GM19099 (cell line): ENCODE measurements around the gene RIMKLA.

Source experiments
- POLR2A ChIP-seq: IDR thresholded peaks from 3 replicates; pipeline ENCODE4 v1.6.1; 2011; ENCODE audit warnings: low read depth; ENCODE audit not compliant: insufficient read length; ENCODE audit errors: extremely low read depth

RIMKLA gene

DNA sequence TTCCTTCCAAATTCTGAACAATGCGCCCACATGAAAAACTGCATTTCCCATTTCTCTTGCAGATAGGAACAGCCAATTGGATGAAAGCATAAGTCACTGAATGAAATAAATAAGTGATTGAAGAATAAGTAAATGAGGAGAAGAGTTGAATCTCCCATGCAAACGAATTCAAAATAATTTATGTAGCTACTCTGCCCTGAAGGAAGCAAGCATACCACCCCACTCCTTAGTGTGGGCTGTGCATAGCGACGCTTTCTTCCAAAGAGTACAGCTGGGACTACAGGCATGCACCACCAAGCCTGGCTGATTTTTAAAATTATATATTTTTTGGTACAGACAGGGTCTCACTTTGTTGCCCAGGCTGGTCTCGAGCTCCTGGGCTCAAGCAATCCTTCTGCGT, 16.5 kb upstream of the RIMKLA start:
- TF ChIP-seq POLR2A = no peak

DNA sequence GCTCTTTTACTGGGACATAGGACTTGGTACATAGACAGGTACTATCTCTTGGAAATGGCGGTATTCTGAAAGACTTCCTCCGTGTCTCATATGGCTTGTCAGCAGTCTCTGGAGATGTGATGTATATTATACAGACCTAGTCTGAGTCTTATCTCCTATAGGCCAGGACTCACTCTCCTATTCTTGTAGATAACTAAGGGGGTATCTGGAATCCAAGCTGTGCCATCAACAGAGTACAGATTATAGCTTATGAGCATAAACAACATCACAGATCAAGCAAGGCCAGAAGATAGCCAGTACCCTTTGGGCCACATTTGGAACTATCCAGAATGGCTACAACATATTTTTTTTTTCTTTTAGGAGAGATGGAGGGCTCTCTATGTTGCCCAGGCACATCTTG, 16.1 kb upstream of the RIMKLA start:
- TF ChIP-seq POLR2A = no peak

DNA sequence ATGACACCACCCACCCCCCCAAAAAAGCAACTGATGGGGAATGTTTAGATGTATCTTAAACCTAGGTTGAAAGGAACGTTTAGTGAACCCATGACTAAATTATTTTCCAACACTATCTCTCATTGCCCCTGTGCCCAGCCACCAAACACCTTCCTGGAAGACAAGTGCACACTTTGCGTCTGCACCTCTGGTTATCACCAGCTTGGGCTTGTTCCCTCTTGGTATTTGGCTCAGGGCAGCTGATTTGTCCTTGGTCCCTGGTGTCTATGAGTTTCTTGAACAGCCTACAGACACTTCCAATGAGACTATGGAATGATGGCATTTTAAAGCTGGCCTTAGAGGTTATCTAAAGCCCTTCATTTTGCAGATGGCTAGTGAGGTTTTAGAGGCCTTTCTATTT, 15.5 kb upstream of the RIMKLA start:
- no peak for TF ChIP-seq POLR2A

DNA sequence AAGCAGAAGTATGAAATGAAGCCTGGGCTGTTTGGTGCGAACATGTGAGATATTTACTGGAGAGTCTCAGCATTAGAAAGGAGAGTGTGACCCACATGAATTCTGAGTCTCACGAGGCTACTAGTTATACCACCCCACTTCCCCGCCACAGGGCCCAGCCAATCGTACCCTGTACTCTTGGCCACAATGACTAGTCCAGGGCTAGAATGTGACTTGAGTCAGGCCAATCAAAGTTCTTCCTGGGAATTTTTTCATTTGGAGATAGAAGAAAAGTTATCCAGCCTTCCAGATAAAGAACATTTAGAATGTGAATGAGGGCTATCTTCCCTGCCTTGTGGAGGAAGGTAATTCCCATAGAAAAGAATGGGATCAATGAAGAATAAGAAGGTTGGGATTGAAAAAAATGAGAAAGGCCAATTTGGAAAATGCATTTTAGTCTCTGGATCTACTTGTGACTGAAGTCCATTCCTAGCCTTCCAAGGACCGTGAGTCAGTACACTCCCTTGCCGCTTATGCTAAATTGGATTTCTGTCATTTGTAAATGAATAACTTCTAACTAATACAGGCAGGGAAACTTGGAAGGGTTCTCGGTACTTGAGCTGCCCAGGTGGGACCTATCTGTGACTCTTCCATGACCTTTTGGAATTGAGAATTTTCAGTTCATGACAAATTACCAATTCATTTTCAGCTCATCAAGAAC, 12.3 kb upstream of the RIMKLA start:
- TF ChIP-seq POLR2A = no peak

DNA sequence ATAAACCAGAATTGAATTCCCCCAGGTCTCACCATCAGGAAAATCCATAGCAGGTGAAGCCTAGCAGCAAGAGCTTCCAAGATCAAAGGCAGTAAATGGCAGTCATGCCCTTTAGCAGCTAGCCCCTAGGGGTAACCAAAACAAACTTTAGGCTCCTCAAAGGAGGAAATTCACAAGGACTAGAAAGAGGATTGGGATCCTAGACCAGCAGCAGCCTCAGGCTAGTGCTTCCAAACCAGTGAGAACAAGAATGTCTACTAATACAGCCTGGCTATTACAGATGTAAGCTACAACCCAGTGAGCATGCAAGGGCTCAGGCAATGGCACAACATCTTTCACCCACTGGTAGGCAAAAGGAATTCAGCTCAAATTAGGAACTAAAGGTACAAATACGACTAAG, 11.1 kb upstream of the RIMKLA start:
- no peak for TF ChIP-seq POLR2A

GRCh38 chr1:42370876-42371549, 9.6 kb upstream of the RIMKLA start:
- TF ChIP-seq POLR2A = no peak

DNA sequence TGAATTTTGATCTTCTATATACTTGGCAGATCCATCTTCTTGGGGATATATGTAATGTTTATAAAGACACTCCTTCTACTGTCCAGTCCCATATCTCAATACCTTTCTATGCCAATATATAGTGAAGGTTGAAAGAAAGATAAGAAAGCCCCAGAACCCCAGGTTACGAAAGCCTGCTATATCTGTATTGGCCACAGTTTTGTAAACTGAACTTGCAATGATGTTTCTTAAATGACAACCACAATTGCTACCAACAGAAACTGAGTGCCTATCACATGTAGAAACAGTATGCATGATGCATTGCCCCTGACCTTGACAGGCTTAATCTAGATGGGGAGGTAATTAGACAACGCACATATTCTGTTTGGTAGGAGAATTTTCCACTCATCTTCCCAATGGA, 7.8 kb upstream of the RIMKLA start:
- no peak for TF ChIP-seq POLR2A

DNA sequence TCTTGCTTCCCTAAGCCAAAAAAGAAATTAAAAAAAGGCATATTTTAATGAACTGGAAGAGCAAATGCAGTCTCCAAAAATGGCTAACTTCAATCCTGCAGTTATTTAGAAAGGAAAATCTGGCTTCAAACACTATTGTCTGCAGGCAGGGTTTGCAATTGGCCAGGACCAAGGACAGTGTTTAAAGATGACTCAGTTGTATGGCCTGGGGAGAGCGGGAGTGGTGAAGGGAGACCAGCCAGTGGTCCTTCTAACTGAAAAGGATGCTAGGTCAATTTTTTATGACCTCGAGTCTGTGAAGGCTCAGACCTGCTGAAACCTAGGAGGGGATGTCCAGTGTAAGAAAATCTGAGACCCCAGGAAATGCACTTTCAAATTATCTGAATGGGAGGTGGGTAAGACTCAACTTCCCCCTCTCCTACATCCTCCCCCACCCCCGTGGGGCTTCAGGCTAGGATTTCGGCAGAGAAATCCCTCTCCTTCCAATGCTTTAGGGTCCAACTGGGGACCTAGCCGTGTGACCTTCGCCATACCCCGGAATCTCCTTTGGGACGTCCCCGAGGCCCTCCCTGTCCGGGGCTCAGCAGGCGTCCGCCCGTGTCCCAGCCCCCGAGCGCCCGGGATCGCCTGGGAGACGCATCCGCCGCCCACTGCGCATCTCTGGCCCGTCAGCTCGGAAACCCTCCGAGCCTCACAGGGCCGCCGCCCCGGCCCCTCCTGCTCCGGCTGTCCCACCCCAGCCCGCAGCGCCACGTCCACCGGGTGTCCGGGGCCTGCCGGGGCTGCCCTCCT, 602 bp upstream of the RIMKLA start:
- no peak for TF ChIP-seq POLR2A

GRCh38 chr1:42381280-42381673, 685 bp downstream of the RIMKLA start:
- TF ChIP-seq POLR2A = no peak

DNA sequence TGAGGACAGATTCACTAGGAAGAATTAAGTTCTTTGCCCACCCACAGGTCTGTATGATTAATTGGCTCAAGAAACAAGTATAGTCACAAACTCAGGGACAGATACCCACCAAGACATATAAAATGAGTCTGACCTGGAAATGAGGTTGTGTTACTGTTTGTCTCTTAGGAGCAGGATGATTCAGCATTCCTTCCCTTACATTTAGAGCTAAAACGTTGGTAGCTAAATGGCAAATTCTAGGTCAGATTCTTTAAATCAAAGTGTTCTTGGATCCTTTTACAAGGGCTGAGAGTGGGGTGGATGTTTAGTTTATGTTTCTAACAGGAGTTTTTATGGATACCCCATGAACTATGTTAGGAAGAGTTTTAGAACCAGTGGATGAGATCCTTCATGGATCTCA, 4.7 kb downstream of the RIMKLA start:
- no peak for TF ChIP-seq POLR2A

GRCh38 chr1:42386051-42386450, 5.5 kb downstream of the RIMKLA start:
- no peak for TF ChIP-seq POLR2A

DNA sequence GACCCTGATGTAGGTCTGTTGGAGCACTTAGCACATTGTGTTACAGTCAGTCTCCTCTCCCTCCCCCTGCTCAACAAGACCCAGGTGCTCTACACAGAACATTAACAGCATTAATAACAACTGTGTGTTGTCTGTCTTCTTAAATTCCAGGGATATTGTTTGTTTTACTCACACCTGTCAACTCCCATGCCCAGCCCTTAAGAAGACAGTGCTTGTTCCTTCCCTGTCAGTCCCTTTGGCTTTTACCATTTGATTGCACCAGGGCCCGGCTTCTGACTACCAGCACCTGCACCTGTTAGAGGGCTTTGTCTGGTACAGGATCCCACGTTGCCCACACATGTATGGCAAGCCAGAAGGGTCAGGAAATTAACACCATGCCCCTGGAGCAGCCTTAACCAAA, 11.7 kb downstream of the RIMKLA start:
- TF ChIP-seq POLR2A = no peak

DNA sequence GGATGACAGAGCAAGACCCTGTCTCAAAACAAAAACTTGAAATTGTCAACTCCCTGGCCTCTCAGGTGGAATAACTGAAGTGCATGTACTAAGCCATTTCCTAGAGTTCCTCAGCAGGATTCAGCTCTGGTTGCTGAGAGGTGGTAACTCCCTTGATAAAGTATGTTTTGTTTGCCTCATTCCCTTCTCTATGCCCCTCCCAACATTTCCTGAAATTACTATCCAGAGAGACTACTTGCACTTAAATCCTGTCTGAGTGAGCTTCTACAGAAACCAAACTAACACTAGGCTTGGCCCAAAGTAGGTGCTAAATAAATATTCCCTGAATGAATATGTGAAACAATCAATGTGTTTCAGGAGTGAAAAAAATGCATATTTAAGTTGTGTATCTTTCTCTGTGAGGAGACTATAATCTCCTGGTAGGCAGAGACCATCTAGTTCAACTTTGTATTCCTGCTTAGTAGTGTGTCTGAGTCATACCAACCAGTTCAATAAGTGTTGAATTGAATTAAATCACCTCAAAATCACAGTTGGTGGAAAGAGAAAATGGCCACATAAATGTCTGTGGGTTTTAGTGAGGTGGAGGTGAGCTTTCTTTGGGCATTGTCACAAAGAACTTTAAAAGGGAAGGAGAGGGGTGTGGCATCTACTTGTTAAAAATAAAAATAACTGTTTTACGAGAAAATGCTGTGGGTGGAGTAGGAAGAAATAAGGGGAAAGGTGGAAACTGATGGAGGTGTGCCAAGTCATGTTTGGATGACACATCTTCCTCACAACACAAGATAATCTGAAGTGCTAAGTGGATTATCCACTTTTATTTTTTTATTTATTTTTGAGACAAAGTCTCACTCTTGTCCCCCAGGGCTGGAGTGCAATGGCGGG, 12.6 kb downstream of the RIMKLA start:
- no peak for TF ChIP-seq POLR2A

DNA sequence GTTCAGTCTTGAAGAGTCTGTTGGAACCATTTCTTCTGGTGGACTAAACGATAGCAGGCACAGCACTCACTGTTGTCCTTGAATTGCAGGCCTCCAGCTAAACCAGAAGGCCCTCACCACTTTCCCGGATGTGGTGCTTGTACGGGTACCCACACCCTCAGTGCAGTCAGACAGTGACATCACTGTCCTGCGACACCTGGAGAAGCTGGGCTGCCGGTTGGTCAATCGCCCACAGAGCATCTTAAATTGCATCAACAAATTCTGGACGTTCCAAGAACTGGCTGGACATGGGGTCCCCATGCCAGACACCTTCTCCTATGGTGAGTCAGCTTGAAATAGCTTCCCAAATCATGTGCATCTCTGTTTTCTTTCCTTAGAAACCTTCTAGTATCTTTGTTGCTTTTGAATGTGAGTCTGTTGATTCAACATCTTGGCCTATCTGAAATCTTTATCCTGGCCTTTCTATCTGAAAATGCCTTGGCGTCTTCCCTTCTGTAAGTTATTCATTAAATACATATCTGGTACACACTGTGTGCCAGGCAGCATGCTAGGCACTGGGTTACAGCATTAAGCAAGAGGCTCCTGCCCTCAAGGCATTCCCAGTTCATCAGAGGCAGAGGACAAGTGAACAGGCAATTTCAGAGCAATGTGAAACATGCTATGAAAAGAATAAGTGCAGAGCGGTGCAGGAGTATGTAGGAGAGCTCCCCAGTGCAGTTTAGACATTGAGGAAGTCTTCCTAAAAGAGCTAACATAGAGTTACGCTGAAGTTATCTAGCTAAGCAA, 18.9 kb downstream of the RIMKLA start:
- no peak for TF ChIP-seq POLR2A
